Testis (tissue), 2 donors: ENCODE data around the gene PDSS1.

Source experiments
- POLR2A ChIP-seq: fragments of 450-650 bp; IDR thresholded peaks from one replicate; pipeline ENCODE4 v1.6.1; 2017; ENCODE audit warnings: antibody characterized with exemption, mild to moderate bottlenecking, moderate library complexity
- TF ChIP-seq, protein P1 (sequence below), 3 experiments: fragments of 450-650 bp in 2 of 3; fragments of 200-600 bp in 1 of 3; sonication (generic) in 1 of 3; IDR thresholded peaks; one replicate each; pipeline ENCODE4 v1.5.1; 2016 to 2019; ENCODE audit warnings: antibody characterized with exemption in 3 of 3, mild to moderate bottlenecking in 2 of 3, moderate library complexity in 1 of 3

DNA sequence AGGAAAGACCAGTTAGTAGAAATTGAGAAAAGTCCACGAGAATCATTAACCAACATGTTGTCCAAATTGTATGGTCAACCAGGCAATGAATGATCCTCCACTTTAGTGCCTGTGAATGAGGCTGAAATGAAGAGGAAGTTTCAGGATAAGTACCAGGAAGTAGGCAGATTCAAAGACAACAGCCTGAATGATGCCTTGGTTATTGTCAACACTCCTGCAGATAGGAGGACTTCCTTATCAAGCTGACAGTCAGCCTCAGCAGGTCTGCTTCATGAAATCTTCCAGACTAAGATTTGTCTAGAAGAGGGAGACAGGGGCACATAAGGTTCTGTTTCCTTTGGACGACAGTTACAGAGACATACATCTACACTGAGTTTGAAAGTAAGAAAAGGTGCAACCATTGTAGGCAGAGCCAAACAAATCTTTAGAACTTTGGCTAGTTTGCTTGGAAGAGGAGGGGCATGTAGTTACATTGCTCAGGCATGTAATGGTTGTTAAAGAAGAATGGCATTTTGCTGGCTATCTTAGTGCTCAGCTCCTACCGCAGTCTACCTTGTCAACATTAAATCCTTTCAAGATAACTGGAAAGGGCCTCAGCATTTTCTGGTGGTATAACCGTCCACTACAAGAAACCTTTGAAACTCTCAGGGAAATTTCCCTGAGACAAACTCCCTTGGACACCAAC lies 81.8 kb downstream of the PDSS1 start:
- no peak for TF ChIP-seq POLR2A
- TF ChIP-seq, protein P1, sequence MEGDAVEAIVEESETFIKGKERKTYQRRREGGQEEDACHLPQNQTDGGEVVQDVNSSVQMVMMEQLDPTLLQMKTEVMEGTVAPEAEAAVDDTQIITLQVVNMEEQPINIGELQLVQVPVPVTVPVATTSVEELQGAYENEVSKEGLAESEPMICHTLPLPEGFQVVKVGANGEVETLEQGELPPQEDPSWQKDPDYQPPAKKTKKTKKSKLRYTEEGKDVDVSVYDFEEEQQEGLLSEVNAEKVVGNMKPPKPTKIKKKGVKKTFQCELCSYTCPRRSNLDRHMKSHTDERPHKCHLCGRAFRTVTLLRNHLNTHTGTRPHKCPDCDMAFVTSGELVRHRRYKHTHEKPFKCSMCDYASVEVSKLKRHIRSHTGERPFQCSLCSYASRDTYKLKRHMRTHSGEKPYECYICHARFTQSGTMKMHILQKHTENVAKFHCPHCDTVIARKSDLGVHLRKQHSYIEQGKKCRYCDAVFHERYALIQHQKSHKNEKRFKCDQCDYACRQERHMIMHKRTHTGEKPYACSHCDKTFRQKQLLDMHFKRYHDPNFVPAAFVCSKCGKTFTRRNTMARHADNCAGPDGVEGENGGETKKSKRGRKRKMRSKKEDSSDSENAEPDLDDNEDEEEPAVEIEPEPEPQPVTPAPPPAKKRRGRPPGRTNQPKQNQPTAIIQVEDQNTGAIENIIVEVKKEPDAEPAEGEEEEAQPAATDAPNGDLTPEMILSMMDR (IDR thresholded peaks at IDR 0.05) = no peak
